ENCODE measurements around the gene NDUFA12.

The NDUFA12 gene

GRCh38 chr12:94962670-94963069, 40.8 kb downstream of the NDUFA12 start:
- no peak for TF ChIP-seq CTCF (IDR thresholded peaks at IDR 0.05; ENCODE audit: low read depth, low read length)
- DNase-seq (ENCODE audit: low read depth in 2 of 2) = no peak
- no peak overlapping the region for H3K4me3 ChIP-seq (replicated peaks in 1 of 2; ENCODE audit: low read depth in 2 of 2, low read length in 2 of 2)

GRCh38 chr12:94961911-94962310, 41.6 kb downstream of the NDUFA12 start:
- no peak for TF ChIP-seq CTCF (IDR thresholded peaks at IDR 0.05; ENCODE audit: low read depth, low read length)
- H3K4me3 ChIP-seq (replicated peaks in 1 of 2; ENCODE audit: low read depth in 2 of 2, low read length in 2 of 2) = no peak overlapping the region
- DNase-seq (ENCODE audit: low read depth in 2 of 2) = no peak

- no peak for TF ChIP-seq CTCF (IDR thresholded peaks at IDR 0.05; ENCODE audit: low read depth, low read length)
- no peak overlapping the region for H3K4me3 ChIP-seq (replicated peaks in 1 of 2; ENCODE audit: low read depth in 2 of 2, low read length in 2 of 2)
- DNase-seq (ENCODE audit: low read depth in 2 of 2) = no peak
Measured at GRCh38 chr12:94961256-94961824, 42.2 kb downstream of the NDUFA12 start.

- H3K4me3 ChIP-seq (replicated peaks in 1 of 2; ENCODE audit: low read depth in 2 of 2, low read length in 2 of 2) = no peak overlapping the region
- no peak for DNase-seq (ENCODE audit: low read depth in 2 of 2)
- no peak for TF ChIP-seq CTCF (IDR thresholded peaks at IDR 0.05; ENCODE audit: low read depth, low read length)
Measured at GRCh38 chr12:94957006-94957405, 46.5 kb downstream of the NDUFA12 start.

- no peak for DNase-seq (ENCODE audit: low read depth in 2 of 2)
- no peak for TF ChIP-seq CTCF (IDR thresholded peaks at IDR 0.05; ENCODE audit: low read depth, low read length)
Measured at GRCh38 chr12:94954948-94955592, 48.4 kb downstream of the NDUFA12 start.

GRCh38 chr12:94954029-94954685, 49.3 kb downstream of the NDUFA12 start:
- DNase-seq (ENCODE audit: low read depth in 2 of 2) = peak; percentile 72 to 84
- H3K4me3 ChIP-seq (replicated peaks in 1 of 2; ENCODE audit: low read depth in 2 of 2, low read length in 2 of 2) = no peak overlapping the region
- TF ChIP-seq CTCF (IDR thresholded peaks at IDR 0.05; ENCODE audit: low read depth, low read length) = no peak

More at GRCh38 chr12:94954948-94955592, 48.4 kb downstream of the NDUFA12 start:
- no peak overlapping the region for H3K4me3 ChIP-seq (replicated peaks in 1 of 2; ENCODE audit: low read depth in 2 of 2, low read length in 2 of 2)
